Measurements from ENCODE around the gene PLEKHO2. TPM values are rescaled to one million over a fixed set of nuclear protein-coding genes. Genes with fewer than 3 reads are reported as not detected.

Gene PLEKHO2
- total RNA-seq, 1 experiment from 2014 or later = 2.0 TPM

DNA sequence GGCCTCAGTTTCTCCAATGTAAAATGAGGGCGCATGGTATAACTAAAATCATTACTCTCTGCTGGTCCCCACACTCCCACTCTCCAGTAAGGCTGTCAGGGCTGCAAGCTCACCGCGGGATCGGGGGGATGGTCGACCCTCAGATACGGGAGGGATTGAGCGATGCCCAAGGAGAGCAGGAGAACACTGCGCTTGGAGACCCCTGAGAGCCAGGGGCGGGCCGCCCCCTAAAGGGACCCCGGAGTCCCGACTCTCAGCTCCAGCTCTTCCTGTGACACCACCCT lies 713 bp upstream of the PLEKHO2 start:
- peak overlapping the region; percentile 85 for H3K4me3 Mint-ChIP-seq (ENCODE audit: unreplicated experiment)
- CTCF ChIA-PET = interaction anchor here (0.6 to 1.6 kb wide), 3 partner anchors 50 to 930 kb away, joined by 3 to 5 read pairs (median 3); no protein-coding TSS in a partner anchor
- BruUV-seq (replicated peaks) = no TSS peak
- intact Hi-C loops (cut with micrococcal nuclease) = loop anchor here (5.0 kb wide), 2 partner anchors 56 to 456 kb away; partner anchors contain the start of gene RNU5A-1
- DNase-seq (ENCODE audit: unreplicated experiment) = no peak
- H3K4me1 Mint-ChIP-seq (ENCODE audit: insufficient read depth, unreplicated experiment) = peaks cover 19% of the 10 kb centered on the region
- H3K27me3 Mint-ChIP-seq (ENCODE audit: insufficient read depth, unreplicated experiment) = no peaks in the 10 kb centered on the region
- H3K27ac Mint-ChIP-seq (ENCODE audit: low read depth, unreplicated experiment) = peak overlapping the region; percentile 61
- POLR2A ChIA-PET = interaction anchor here (0.6 to 1.7 kb wide), 7 partner anchors 10 to 704 kb away, joined by 3 to 9 read pairs (median 3); partner anchors contain the start of genes PIF1 and SPG21
- H3K36me3 Mint-ChIP-seq (ENCODE audit: insufficient read depth, unreplicated experiment) = peaks cover 7% of the 10 kb centered on the region
- no peaks in the 10 kb centered on the region for H3K9me3 Mint-ChIP-seq (ENCODE audit: unreplicated experiment)
- TF ChIP-seq, protein P1, sequence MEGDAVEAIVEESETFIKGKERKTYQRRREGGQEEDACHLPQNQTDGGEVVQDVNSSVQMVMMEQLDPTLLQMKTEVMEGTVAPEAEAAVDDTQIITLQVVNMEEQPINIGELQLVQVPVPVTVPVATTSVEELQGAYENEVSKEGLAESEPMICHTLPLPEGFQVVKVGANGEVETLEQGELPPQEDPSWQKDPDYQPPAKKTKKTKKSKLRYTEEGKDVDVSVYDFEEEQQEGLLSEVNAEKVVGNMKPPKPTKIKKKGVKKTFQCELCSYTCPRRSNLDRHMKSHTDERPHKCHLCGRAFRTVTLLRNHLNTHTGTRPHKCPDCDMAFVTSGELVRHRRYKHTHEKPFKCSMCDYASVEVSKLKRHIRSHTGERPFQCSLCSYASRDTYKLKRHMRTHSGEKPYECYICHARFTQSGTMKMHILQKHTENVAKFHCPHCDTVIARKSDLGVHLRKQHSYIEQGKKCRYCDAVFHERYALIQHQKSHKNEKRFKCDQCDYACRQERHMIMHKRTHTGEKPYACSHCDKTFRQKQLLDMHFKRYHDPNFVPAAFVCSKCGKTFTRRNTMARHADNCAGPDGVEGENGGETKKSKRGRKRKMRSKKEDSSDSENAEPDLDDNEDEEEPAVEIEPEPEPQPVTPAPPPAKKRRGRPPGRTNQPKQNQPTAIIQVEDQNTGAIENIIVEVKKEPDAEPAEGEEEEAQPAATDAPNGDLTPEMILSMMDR (IDR thresholded peaks at IDR 0.05; ENCODE audit: unreplicated experiment) = no peak

DNA sequence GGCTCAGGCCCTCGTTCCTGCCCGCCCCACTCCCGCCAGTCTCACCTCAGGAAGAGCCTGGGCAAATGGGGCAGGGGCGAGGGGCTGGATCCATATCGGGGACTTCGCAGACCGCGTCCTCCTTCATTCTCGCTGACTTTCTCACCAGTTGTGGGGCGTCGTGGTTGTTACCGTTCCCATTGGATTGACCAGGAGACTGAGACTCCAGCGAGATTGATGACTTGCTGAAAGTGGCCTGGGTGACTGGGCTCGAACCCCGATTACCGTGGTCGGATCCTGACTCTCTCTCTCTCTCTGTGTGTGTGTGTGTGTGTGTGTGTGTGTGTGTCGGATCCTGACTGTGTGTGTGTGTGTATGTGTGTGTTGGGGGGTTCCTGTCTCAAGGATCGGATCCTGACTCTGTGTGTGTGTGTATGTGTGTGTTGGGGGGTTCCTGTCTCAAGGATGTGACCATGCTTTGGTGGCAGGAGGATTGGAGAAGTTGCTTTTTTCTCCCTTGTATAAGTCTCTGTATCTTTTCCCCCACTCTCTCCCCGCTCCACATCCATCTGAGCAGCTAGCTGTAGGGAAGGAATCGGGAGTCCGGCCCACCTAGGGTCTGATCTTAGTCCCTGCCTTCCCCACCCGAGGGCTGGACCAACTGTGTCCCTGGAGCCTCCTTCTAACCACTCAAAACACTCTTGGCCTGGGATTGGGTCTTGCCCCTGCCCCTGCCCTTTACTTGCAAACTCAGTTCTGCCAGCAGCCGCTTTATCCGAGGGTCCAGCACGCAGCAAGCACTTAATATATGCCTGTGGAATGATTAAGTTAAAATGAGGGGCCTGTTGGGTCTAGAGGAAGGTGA lies 603 bp downstream of the PLEKHO2 start:
- peak overlapping the region; percentile 61 for H3K27ac Mint-ChIP-seq (ENCODE audit: low read depth, unreplicated experiment)
- CTCF ChIA-PET = interaction anchor here (0.7 kb wide), 1 partner anchor 126 kb away, joined by 4 read pairs; no protein-coding TSS in a partner anchor
- H3K4me3 Mint-ChIP-seq (ENCODE audit: unreplicated experiment) = peak overlapping the region; percentile 85
- H3K4me1 Mint-ChIP-seq (ENCODE audit: insufficient read depth, unreplicated experiment) = peaks cover 19% of the 10 kb centered on the region
- POLR2A ChIA-PET = no interaction called here
- no peaks in the 10 kb centered on the region for H3K9me3 Mint-ChIP-seq (ENCODE audit: unreplicated experiment)
- no peaks in the 10 kb centered on the region for H3K27me3 Mint-ChIP-seq (ENCODE audit: insufficient read depth, unreplicated experiment)
- BruUV-seq (replicated peaks) = TSS peak; percentile 63
- TF ChIP-seq, protein P1 (IDR thresholded peaks at IDR 0.05; ENCODE audit: unreplicated experiment) = no peak
- intact Hi-C loops (cut with micrococcal nuclease) = loop anchor here (5.0 kb wide), 2 partner anchors 55 to 455 kb away; partner anchors contain the start of gene RNU5A-1
- peaks cover 7% of the 10 kb centered on the region for H3K36me3 Mint-ChIP-seq (ENCODE audit: insufficient read depth, unreplicated experiment)
- DNase-seq (ENCODE audit: unreplicated experiment) = no peak

- peaks cover 19% of the 10 kb centered on the region for H3K4me1 Mint-ChIP-seq (ENCODE audit: insufficient read depth, unreplicated experiment)
- no peak overlapping the region for H3K27ac Mint-ChIP-seq (ENCODE audit: low read depth, unreplicated experiment)
- CTCF ChIA-PET = interaction anchor here (0.7 kb wide), 2 partner anchors 126 to 157 kb away, joined by 3 to 4 read pairs; no protein-coding TSS in a partner anchor
- no peaks in the 10 kb centered on the region for H3K27me3 Mint-ChIP-seq (ENCODE audit: insufficient read depth, unreplicated experiment)
- DNase-seq (ENCODE audit: unreplicated experiment) = no peak
- peak overlapping the region; percentile 85 for H3K4me3 Mint-ChIP-seq (ENCODE audit: unreplicated experiment)
- no peaks in the 10 kb centered on the region for H3K9me3 Mint-ChIP-seq (ENCODE audit: unreplicated experiment)
- POLR2A ChIA-PET = no interaction called here
- TF ChIP-seq, protein P1 (IDR thresholded peaks at IDR 0.05; ENCODE audit: unreplicated experiment) = no peak
- intact Hi-C loops (cut with micrococcal nuclease) = loop anchor here (5.0 kb wide), 2 partner anchors 54 to 454 kb away; partner anchors contain the start of gene RNU5A-1
- peaks cover 7% of the 10 kb centered on the region for H3K36me3 Mint-ChIP-seq (ENCODE audit: insufficient read depth, unreplicated experiment)
- BruUV-seq (replicated peaks) = no TSS peak
These were observed 1.4 kb downstream of the PLEKHO2 start for GRCh38 chr15:64842986-64843561.

- no peaks in the 10 kb centered on the region for H3K27me3 Mint-ChIP-seq (ENCODE audit: insufficient read depth, unreplicated experiment)
- peaks cover 7% of the 10 kb centered on the region for H3K36me3 Mint-ChIP-seq (ENCODE audit: insufficient read depth, unreplicated experiment)
- H3K9me3 Mint-ChIP-seq (ENCODE audit: unreplicated experiment) = no peaks in the 10 kb centered on the region
- BruUV-seq (replicated peaks) = no TSS peak
- intact Hi-C loops (cut with micrococcal nuclease) = loop anchor here (5.0 kb wide), 2 partner anchors 53 to 453 kb away; partner anchors contain the start of gene RNU5A-1
- POLR2A ChIA-PET = interaction anchor here (0.6 kb wide), 2 partner anchors 12 to 489 kb away, joined by 3 read pairs; no protein-coding TSS in a partner anchor
- H3K27ac Mint-ChIP-seq (ENCODE audit: low read depth, unreplicated experiment) = no peak overlapping the region
- no peak overlapping the region for H3K4me3 Mint-ChIP-seq (ENCODE audit: unreplicated experiment)
- H3K4me1 Mint-ChIP-seq (ENCODE audit: insufficient read depth, unreplicated experiment) = peaks cover 19% of the 10 kb centered on the region
- TF ChIP-seq, protein P1 (IDR thresholded peaks at IDR 0.05; ENCODE audit: unreplicated experiment) = no peak
- DNase-seq (ENCODE audit: unreplicated experiment) = no peak
- CTCF ChIA-PET = no interaction called here
These were observed 2.3 kb downstream of the PLEKHO2 start for GRCh38 chr15:64843991-64844390.

Data from MCF 10A (cell line).